Stomach (tissue), 9 donors: Measurements from ENCODE around the gene C11orf21. TPM values are rescaled to one million over a fixed set of nuclear protein-coding genes. Genes with fewer than 3 reads are reported as not detected.
"Not testable (repeated sequence)": the region's sequence is repeated elsewhere in the genome, so short reads cannot be mapped to it uniquely, and the experiment has no call there.

ENCODE experiments used
- DNase-seq, 2 donors: peaks; one replicate each; pipeline versions ENCODE4 v3.0.0 to v3.0.0-alpha.2; 2013 to 2019
- H3K27ac ChIP-seq, 5 donors: fragments of 200-600 bp in 4 of 5; sonication (generic) in 4 of 5; one replicate each; pipeline ENCODE4 v1.5.1; 2013 to 2019; ENCODE audit warnings: mild to moderate bottlenecking in 1 of 5, moderate library complexity in 1 of 5
- H3K27me3 ChIP-seq, 3 donors: fragments of 200-600 bp; sonication (generic); one replicate each; pipeline ENCODE4 v1.5.1; 2017 to 2019; ENCODE audit warnings: mixed run types in 1 of 3
- H3K36me3 ChIP-seq, 4 donors: fragments of 200-600 bp; sonication (generic); 1 replicate in 3 of 4; 2 replicates in 1 of 4; pipeline ENCODE4 v1.5.1; 2016 to 2019
- H3K4me1 ChIP-seq, 4 donors: fragments of 200-600 bp; sonication (generic); one replicate each; pipeline ENCODE4 v1.5.1; 2016 to 2019
- H3K4me3 ChIP-seq, 4 donors: fragments of 200-600 bp; sonication (generic) in 3 of 4; one replicate each; pipeline ENCODE4 v1.5.1; 2016 to 2019; ENCODE audit warnings: mild to moderate bottlenecking in 1 of 4
- H3K9me3 ChIP-seq, 4 donors: fragments of 200-600 bp; sonication (generic); one replicate each; pipeline ENCODE4 v1.5.1; 2016 to 2019
- CTCF ChIP-seq, 7 experiments: fragments of 450-650 bp in 4 of 7; fragments of 200-600 bp in 3 of 7; sonication (generic) in 3 of 7; IDR thresholded peaks; one replicate each; pipeline ENCODE4 v1.5.1; 2016 to 2019; ENCODE audit warnings: antibody characterized with exemption in 7 of 7, control low read depth in 2 of 7, mild to moderate bottlenecking in 1 of 7
- EP300 ChIP-seq: sonication (generic); formaldehyde crosslinking; IDR thresholded peaks from one replicate; pipeline ENCODE4 v1.6.1; 2017; ENCODE audit warnings: antibody characterized with exemption
- POLR2A ChIP-seq, 4 donors: fragments of 450-650 bp; IDR thresholded peaks; one replicate each; pipeline ENCODE4 v1.6.1; 2016; ENCODE audit warnings: antibody characterized with exemption in 4 of 4, control low read depth in 2 of 4, mild to moderate bottlenecking in 1 of 4, moderate library complexity in 1 of 4
- POLR2AphosphoS5 ChIP-seq, 3 donors: sonication (generic); formaldehyde crosslinking; IDR thresholded peaks; one replicate each; pipeline ENCODE4 v1.6.1; 2016; ENCODE audit warnings: antibody characterized with exemption in 3 of 3
- WGBS, 5 donors: extraction: QIAGEN DNeasy Blood & Tissue Kit in 3 of 5; methylation state at CpG; one replicate each; pipeline versions ENCODE4 v1.1.5 to v1.1.7; 2013 to 2018; 5-methylcytosine and 5-hydroxymethylcytosine counted together
- intact Hi-C: fragments of 100-400 bp; cut with DNase I; formaldehyde crosslinking; loops from one replicate; pipeline ENCODE4 v1.15.1; 2023; ENCODE audit warnings: low total_unique reads
- polyA plus RNA-seq, 3 donors: library from polyadenylated mRNA; stranded (reverse); fragments of 200-250 nt; gene quantifications; one replicate each; pipeline ENCODE4 v1.2.3, GENCODE V29; 2013
- total RNA-seq, 5 donors: library from RNA; depleted of rRNA; stranded (reverse); fragments of >200 nt; gene quantifications; one replicate each; pipeline versions ENCODE4 v1.1.0 to v1.2.3, GENCODE V29; 2014 to 2016
- donor health status: healthy with polysubstance abuse.
- donor health status: Bipolar disorder and iron deficiency.
- donor health status: healthy.

The C11orf21 gene
- total and polyA plus RNA-seq, 8 donors: 0.61 to 1.8 (median 0.82) TPM; not detected in 2

- intact Hi-C loops: no loop called here
- TF ChIP-seq EP300 (no peak), POLR2AphosphoS5 (IDR thresholded peaks at IDR 0.05) (no peak), POLR2A (IDR thresholded peaks at IDR 0.05) (no peak), CTCF (IDR thresholded peaks at IDR 0.05) (no peak)
- Histone ChIP-seq H3K4me3 (no peak overlapping the region), H3K9me3 (no peaks in the 10 kb centered on the region), H3K27ac (no peak overlapping the region), H3K27me3 (peaks cover 0 to 19% (median 0%) of the 10 kb centered on the region in 3 donors), H3K4me1 (peaks cover 0 to 12% (median 6%) of the 10 kb centered on the region in 4 donors), H3K36me3 (no peaks in the 10 kb centered on the region)
- 52 to 80% (median 75%) methylated on average over 10 of the region's 10 CpGs for WGBS, 5 donors
- no peak for DNase-seq
Measured at GRCh38 chr11:2289859-2290258, 11.9 kb downstream of the C11orf21 start.

- Histone ChIP-seq H3K36me3 (no peaks in the 10 kb centered on the region), H3K27me3 (peaks cover 0 to 19% (median 0%) of the 10 kb centered on the region in 3 donors), H3K27ac (no peak overlapping the region), H3K4me1 (peaks cover 0 to 12% (median 6%) of the 10 kb centered on the region in 4 donors), H3K4me3 (no peak overlapping the region), H3K9me3 (no peaks in the 10 kb centered on the region)
- peak in 1 of 2 donors; percentile 48 for DNase-seq
- intact Hi-C loops: no loop called here
- no peak for TF ChIP-seq POLR2AphosphoS5 (IDR thresholded peaks at IDR 0.05)
- no peak for TF ChIP-seq EP300
- TF ChIP-seq CTCF (IDR thresholded peaks at IDR 0.05): no peak
- WGBS, 5 donors: 36 to 63% (median 51%) methylated on average over 6 of the region's 6 CpGs
Measured at GRCh38 chr11:2289350-2289749, 12.4 kb downstream of the C11orf21 start.

GRCh38 chr11:2287091-2287490, 14.6 kb downstream of the C11orf21 start:
- intact Hi-C loops: no loop called here
- peak overlapping the region in 2 of 5 donors; percentile 11 to 14 for H3K27ac ChIP-seq
- TF ChIP-seq CTCF (IDR thresholded peaks at IDR 0.05) (no peak), EP300 (no peak), POLR2A (IDR thresholded peaks at IDR 0.05) (no peak), POLR2AphosphoS5 (IDR thresholded peaks at IDR 0.05) (no peak)
- H3K27me3 ChIP-seq: peaks cover 0 to 19% (median 0%) of the 10 kb centered on the region in 3 donors
- WGBS, 5 donors: 48 to 67% (median 58%) methylated on average over 16 of the region's 16 CpGs
- peaks cover 0 to 12% (median 6%) of the 10 kb centered on the region in 4 donors for H3K4me1 ChIP-seq
- DNase-seq: peak in 1 of 2 donors; percentile 20
- H3K36me3 ChIP-seq: no peaks in the 10 kb centered on the region
- peaks cover 0 to 5% (median 0%) of the 10 kb centered on the region in 4 donors for H3K9me3 ChIP-seq
- H3K4me3 ChIP-seq: no peak overlapping the region

GRCh38 chr11:2286350-2286749, 15.4 kb downstream of the C11orf21 start:
- intact Hi-C loops, H3K4me3 ChIP-seq, DNase-seq, H3K27ac ChIP-seq, H3K36me3 ChIP-seq, H3K9me3 ChIP-seq: not testable (repeated sequence)
- 82 to 90% (median 87%) methylated on average over 10 to 13 of the region's 13 CpGs for WGBS, 5 donors
- peaks cover 0 to 12% (median 6%) of the 10 kb centered on the region in 4 donors for H3K4me1 ChIP-seq
- H3K27me3 ChIP-seq: peaks cover 0 to 19% (median 0%) of the 10 kb centered on the region in 3 donors

GRCh38 chr11:2280208-2280607, 21.5 kb downstream of the C11orf21 start:
- WGBS, 5 donors: 75 to 84% (median 81%) methylated on average over 2 of the region's 2 CpGs
- no peaks in the 10 kb centered on the region for H3K36me3 ChIP-seq
- intact Hi-C loops: no loop called here

More at GRCh38 chr11:2280208-2280607, 21.5 kb downstream of the C11orf21 start:
- Histone ChIP-seq H3K9me3 (peaks cover 0 to 15% (median 3%) of the 10 kb centered on the region in 4 donors), H3K4me3 (no peak overlapping the region), H3K27ac (no peak overlapping the region), H3K4me1 (no peaks in the 10 kb centered on the region), H3K27me3 (peaks cover 0 to 5% (median 0%) of the 10 kb centered on the region in 3 donors)
- no peak for DNase-seq
- TF ChIP-seq CTCF (IDR thresholded peaks at IDR 0.05) (no peak), POLR2AphosphoS5 (IDR thresholded peaks at IDR 0.05) (no peak), POLR2A (IDR thresholded peaks at IDR 0.05) (no peak), EP300 (no peak)
